Activated gamma-delta T cell treated with Interleukin-2 at 50 U/mL for 16 hours (primary cell): ENCODE measurements around the gene RPUSD4.

Experiments
- DNase-seq: peaks from one replicate; pipeline ENCODE4 v3.0.0-alpha.2; 2020

Gene RPUSD4

GRCh38 chr11:126210871-126211235 lies 597 bp downstream of the RPUSD4 start:
- no peak for DNase-seq

GRCh38 chr11:126207896-126208295 lies 3.6 kb downstream of the RPUSD4 start:
- no peak for DNase-seq

GRCh38 chr11:126205359-126205758 lies 6.1 kb downstream of the RPUSD4 start:
- DNase-seq = no peak

GRCh38 chr11:126202646-126203359 lies 8.6 kb downstream of the RPUSD4 start:
- DNase-seq = no peak

GRCh38 chr11:126198648-126199047 lies 12.8 kb downstream of the RPUSD4 start:
- DNase-seq = no peak

- no peak for DNase-seq
Measured at GRCh38 chr11:126197277-126197939, 14.0 kb downstream of the RPUSD4 start.

- DNase-seq = no peak
Measured at GRCh38 chr11:126195119-126195518, 16.3 kb downstream of the RPUSD4 start.

- no peak for DNase-seq
Measured at GRCh38 chr11:126194121-126194543, 17.3 kb downstream of the RPUSD4 start.

- no peak for DNase-seq
Measured at GRCh38 chr11:126193038-126193478, 18.4 kb downstream of the RPUSD4 start.

- no peak for DNase-seq
Measured at GRCh38 chr11:126192361-126192760, 19.1 kb downstream of the RPUSD4 start.

- DNase-seq = no peak
Measured at GRCh38 chr11:126191379-126192073, 19.9 kb downstream of the RPUSD4 start.

- no peak for DNase-seq
Measured at GRCh38 chr11:126190792-126191191, 20.7 kb downstream of the RPUSD4 start.

GRCh38 chr11:126189109-126189929 lies 22.1 kb downstream of the RPUSD4 start:
- no peak for DNase-seq

GRCh38 chr11:126188332-126189108 lies 22.9 kb downstream of the RPUSD4 start:
- no peak for DNase-seq

GRCh38 chr11:126186708-126187529 lies 24.5 kb downstream of the RPUSD4 start:
- no peak for DNase-seq

GRCh38 chr11:126186025-126186698 lies 25.3 kb downstream of the RPUSD4 start:
- no peak for DNase-seq

GRCh38 chr11:126185259-126186024 lies 26.0 kb downstream of the RPUSD4 start:
- no peak for DNase-seq

GRCh38 chr11:126182787-126183445 lies 28.5 kb downstream of the RPUSD4 start:
- no peak for DNase-seq
